ENCODE measurements around the gene SOX11.
A peak's percentile ranks its signal among the peaks of the same experiment; 100 is the strongest.
"Not testable (repeated sequence)": the region's sequence is repeated elsewhere in the genome, so short reads cannot be mapped to it uniquely, and the experiment has no call there.

Gene SOX11

GRCh38 chr2:5691985-5692529 is at the start of gene SOX11:
TSS of gene SOX11 (plus strand) at chr2:5692384. CDS start at chr2:5692722, 338 bp downstream.
- DNase-seq, result peak; percentile 91

GRCh38 chr2:5652734-5653133 is 39.5 kb upstream of the SOX11 start:
- DNase-seq, result not testable (repeated sequence)

GRCh38 chr2:5653756-5654155 is 38.4 kb upstream of the SOX11 start:
- DNase-seq, result not testable (repeated sequence)

- no peak for DNase-seq
These were observed 35.0 kb upstream of the SOX11 start for GRCh38 chr2:5657231-5657630.

- no peak for DNase-seq
These were observed 31.6 kb upstream of the SOX11 start for GRCh38 chr2:5660591-5660990.

GRCh38 chr2:5661362-5661761 is 30.8 kb upstream of the SOX11 start:
- DNase-seq, result no peak

GRCh38 chr2:5664278-5664681 is 27.9 kb upstream of the SOX11 start:
- peak; percentile 12 for DNase-seq

- DNase-seq, result no peak
These were observed 27.1 kb upstream of the SOX11 start for GRCh38 chr2:5665066-5665465.

- no peak for DNase-seq
These were observed 25.4 kb upstream of the SOX11 start for GRCh38 chr2:5666798-5667197.

GRCh38 chr2:5667655-5668054 is 24.5 kb upstream of the SOX11 start:
- DNase-seq, result not testable (repeated sequence)

GRCh38 chr2:5668682-5669250 is 23.4 kb upstream of the SOX11 start:
- DNase-seq, result no peak

- DNase-seq, result no peak
These were observed 19.4 kb upstream of the SOX11 start for GRCh38 chr2:5672749-5673144.

GRCh38 chr2:5673145-5674025 is 18.8 kb upstream of the SOX11 start:
- no peak for DNase-seq

GRCh38 chr2:5674026-5674340 is 18.2 kb upstream of the SOX11 start:
- no peak for DNase-seq

GRCh38 chr2:5677133-5677532 is 15.1 kb upstream of the SOX11 start:
- DNase-seq, result no peak

- no peak for DNase-seq
These were observed 8.7 kb upstream of the SOX11 start for GRCh38 chr2:5683471-5683870.

- DNase-seq, result no peak
These were observed 7.0 kb upstream of the SOX11 start for GRCh38 chr2:5685225-5685624.

GRCh38 chr2:5686068-5686467 is 6.1 kb upstream of the SOX11 start:
- DNase-seq, result no peak

GRCh38 chr2:5686536-5686935 is 5.6 kb upstream of the SOX11 start:
- DNase-seq, result no peak

GRCh38 chr2:5689750-5690149 is 2.4 kb upstream of the SOX11 start:
- DNase-seq, result no peak

- no peak for DNase-seq
These were observed 1.9 kb upstream of the SOX11 start for GRCh38 chr2:5690286-5690685.

- DNase-seq, result no peak
These were observed 1.4 kb upstream of the SOX11 start for GRCh38 chr2:5690718-5691220.

GRCh38 chr2:5691221-5691984 is 781 bp upstream of the SOX11 start:
- DNase-seq, result peak; percentile 68
